IMR-90 (cell line): Measurements from ENCODE around the gene HNRNPL. TPM values are rescaled to one million over a fixed set of nuclear protein-coding genes. Genes with fewer than 3 reads are reported as not detected.

Experiments used
- ATAC-seq: fragments of 200-7000 bp; cut with Tn5 transposase; 2 replicates; pipeline ENCODE4 v1.9.1; 2020; ENCODE audit warnings: low read depth, mild to moderate bottlenecking, moderate library complexity
- BruUV-seq: library from RNA; stranded (reverse); fragments of 400-500 nt; replicated peaks from 2 replicates; lab custom pipeline; 2021; lab: Mats Ljungman, UMichigan
- CTCF ChIA-PET: fragments of 300-600 bp; formaldehyde crosslinking; extraction: SDS; loops from one replicate; lab custom pipeline; 2021; ENCODE audit warnings: antibody characterized with exemption; lab: Yijun Ruan, JAX
- POLR2A ChIA-PET: fragments of 300-600 bp; sonication (Branson Sonifier 250); formaldehyde crosslinking; loops from one replicate; lab custom pipeline; 2022; ENCODE audit warnings: antibody characterized with exemption; ENCODE audit not compliant: unreplicated experiment; lab: Charles Lee
- DNase-seq: peaks from one replicate; pipeline ENCODE4 v3.0.0; 2013
- H2AFZ ChIP-seq: replicated peaks from 2 replicates; pipeline ENCODE3; 2013; ENCODE audit warnings: low read length, mild to moderate bottlenecking; ENCODE audit not compliant: poor library complexity
- H2AK5ac ChIP-seq: 2 replicates; pipeline ENCODE4 v1.6.1; 2013; ENCODE audit warnings: low read depth, low read length, inconsistent platforms
- H2AK9ac ChIP-seq: replicated peaks from 2 replicates; pipeline ENCODE3; 2013; ENCODE audit warnings: mild to moderate bottlenecking, low read depth, low read length, moderate library complexity; ENCODE audit not compliant: poor library complexity
- H2BK120ac ChIP-seq: 2 replicates; pipeline ENCODE4 v1.6.1; 2013; ENCODE audit warnings: low read depth, low read length, inconsistent platforms
- H2BK15ac ChIP-seq: 3 replicates; pipeline ENCODE4 v1.6.1; 2013; ENCODE audit warnings: low read depth, low read length, inconsistent platforms
- H2BK20ac ChIP-seq: 2 replicates; pipeline ENCODE4 v1.6.1; 2013; ENCODE audit warnings: low read depth, mild to moderate bottlenecking, inconsistent platforms, low read length, moderate library complexity
- H2BK5ac ChIP-seq: 2 replicates; pipeline ENCODE4 v1.6.1; 2013; ENCODE audit warnings: mild to moderate bottlenecking, low read depth, low read length, inconsistent platforms; ENCODE audit not compliant: poor library complexity, severe bottlenecking
- H3K14ac ChIP-seq: replicated peaks from 2 replicates; pipeline ENCODE4 v1.6.1; 2013; ENCODE audit warnings: low read depth, low read length, inconsistent platforms
- H3K18ac ChIP-seq: 2 replicates; pipeline ENCODE4 v1.6.1; 2013; ENCODE audit warnings: low read depth, low read length, control low read depth
- H3K23ac ChIP-seq: 2 replicates; pipeline ENCODE4 v1.6.1; 2013; ENCODE audit warnings: low read depth, low read length, inconsistent platforms
- H3K27ac ChIP-seq: 2 replicates; pipeline ENCODE4 v1.5.1; 2013; ENCODE audit warnings: mild to moderate bottlenecking, control low read depth, low read length; ENCODE audit not compliant: insufficient read depth
- H3K27me3 ChIP-seq: 2 replicates; pipeline ENCODE4 v1.6.1; 2013; ENCODE audit warnings: low read length; ENCODE audit not compliant: control insufficient read depth, insufficient read depth
- H3K36me3 ChIP-seq: 2 replicates; pipeline ENCODE4 v1.6.1; 2013; ENCODE audit warnings: low read length, mixed read lengths; ENCODE audit not compliant: control insufficient read depth, insufficient read depth
- H3K4ac ChIP-seq: 2 replicates; pipeline ENCODE4 v1.6.1; 2013; ENCODE audit warnings: low read depth, low read length, inconsistent platforms
- H3K4me1 ChIP-seq: 2 replicates; pipeline ENCODE4 v1.6.1; 2013; ENCODE audit warnings: low read length, mixed read lengths; ENCODE audit not compliant: control insufficient read depth, insufficient read depth
- H3K4me2 ChIP-seq: 2 replicates; pipeline ENCODE4 v1.6.1; 2013; ENCODE audit warnings: low read depth, mild to moderate bottlenecking, control low read depth, low read length, moderate library complexity
- H3K4me3 ChIP-seq: 2 replicates; pipeline ENCODE4 v1.5.1; 2013; ENCODE audit warnings: low read depth, mild to moderate bottlenecking, control low read depth, low read length, moderate library complexity; ENCODE audit not compliant: insufficient read depth
- H3K56ac ChIP-seq: 2 replicates; pipeline ENCODE4 v1.6.1; 2013; ENCODE audit warnings: low read length, inconsistent platforms; ENCODE audit not compliant: insufficient read depth; ENCODE audit errors: extremely low read depth
- H3K79me1 ChIP-seq, 2 experiments: 2 replicates each; pipeline ENCODE4 v1.6.1; 2013; ENCODE audit warnings: low read length in 2 of 2, inconsistent platforms in 1 of 2, low read depth in 1 of 2
- H3K9ac ChIP-seq: 2 replicates; pipeline ENCODE4 v1.6.1; 2013; ENCODE audit warnings: low read depth, low read length, control low read depth
- H3K9me1 ChIP-seq: 2 replicates; pipeline ENCODE4 v1.6.1; 2013; ENCODE audit warnings: low read length, inconsistent platforms; ENCODE audit not compliant: insufficient read depth
- H3K9me3 ChIP-seq: 2 replicates; pipeline ENCODE4 v1.6.1; 2013; ENCODE audit warnings: low read length; ENCODE audit not compliant: control insufficient read depth, insufficient read depth
- H4K20me1 ChIP-seq: 2 replicates; pipeline ENCODE4 v1.6.1; 2013; ENCODE audit warnings: low read length, inconsistent platforms; ENCODE audit not compliant: insufficient read depth
- H4K5ac ChIP-seq: 2 replicates; pipeline ENCODE4 v1.6.1; 2013; ENCODE audit warnings: mild to moderate bottlenecking, low read depth, low read length, control low read depth
- H4K8ac ChIP-seq, 2 experiments: 2 replicates each; pipeline ENCODE4 v1.6.1; 2013; ENCODE audit warnings: low read depth in 2 of 2, low read length in 2 of 2, control low read depth in 1 of 2, inconsistent platforms in 1 of 2
- H4K91ac ChIP-seq: 2 replicates; pipeline ENCODE4 v1.6.1; 2013; ENCODE audit warnings: low read depth, low read length, inconsistent platforms; ENCODE audit not compliant: insufficient read depth
- BHLHE40 ChIP-seq: fragments of 150-350 bp; IDR thresholded peaks from 2 replicates; pipeline ENCODE4 v1.6.1; 2016; ENCODE audit warnings: mild to moderate bottlenecking, low read depth, low read length
- CHD1 ChIP-seq: IDR thresholded peaks from 2 replicates; pipeline ENCODE4 v1.6.1; 2012; ENCODE audit warnings: low read depth, low read length, improper control_type of control experiment
- CTCF ChIP-seq: conservative IDR thresholded peaks from 2 replicates; pipeline ENCODE4 v1.5.1; 2012; ENCODE audit warnings: mild to moderate bottlenecking, low read depth, low read length, improper control_type of control experiment
- FOS ChIP-seq: fragments of 150-350 bp; IDR thresholded peaks from 2 replicates; pipeline ENCODE4 v1.6.1; 2016; ENCODE audit warnings: low read depth, low read length
- MAFK ChIP-seq: IDR thresholded peaks from 2 replicates; pipeline ENCODE4 v1.6.1; 2012; ENCODE audit warnings: low read depth, low read length, improper control_type of control experiment
- MXI1 ChIP-seq: IDR thresholded peaks from 2 replicates; pipeline ENCODE4 v1.6.1; 2012; ENCODE audit warnings: low read depth, mild to moderate bottlenecking, low read length, moderate library complexity, borderline replicate concordance
- POLR2A ChIP-seq: IDR thresholded peaks from 2 replicates; pipeline ENCODE4 v1.6.1; 2012; ENCODE audit warnings: mild to moderate bottlenecking, low read depth, low read length
- RFX5 ChIP-seq: IDR thresholded peaks from 2 replicates; pipeline ENCODE4 v1.8.0; 2012; ENCODE audit warnings: low read depth, mild to moderate bottlenecking, low read length, moderate library complexity
- SMC3 ChIP-seq: fragments of 150-350 bp; IDR thresholded peaks from 2 replicates; pipeline ENCODE4 v1.6.1; 2016; ENCODE audit warnings: low read depth, mild to moderate bottlenecking, antibody characterized with exemption, low read length, moderate library complexity
- WGBS, 2 experiments: methylation state at CpG; one replicate each; pipeline versions ENCODE4 v1.1.5 to v1.1.7; 2013; ENCODE audit warnings: missing lambda C conversion rate in 2 of 2; ENCODE audit not compliant: insufficient read length in 1 of 2; ENCODE audit errors: extremely low coverage in 2 of 2; 5-methylcytosine and 5-hydroxymethylcytosine counted together
- dilution Hi-C: fragments of 300-500 bp; cut with HindIII; formaldehyde crosslinking; loops from one replicate; pipeline ENCODE4 v1.14.3; 2018; ENCODE audit warnings: low sequenced_read_pairs; ENCODE audit not compliant: unreplicated experiment
- in situ Hi-C: fragments of 300-500 bp; cut with MboI; formaldehyde crosslinking; loops from 3 replicates; pipeline ENCODE4 v1.14.3; 2019; ENCODE audit warnings: low sequenced_read_pairs, inconsistent platforms, mixed read lengths
- intact Hi-C: fragments of 100-400 bp; cut with micrococcal nuclease; formaldehyde crosslinking; loops from 2 replicates; pipeline ENCODE4 v1.10.0; 2022
- polyA plus RNA-seq, 3 experiments: library from polyadenylated mRNA; depleted of rRNA; stranded (reverse); fragments of >200 nt; gene quantifications; 2 replicates each; pipeline ENCODE4 v1.2.3, GENCODE V29; 2012; ENCODE audit warnings: low replicate concordance in 1 of 3
- total RNA-seq: library from RNA; depleted of rRNA; stranded (reverse); fragments of >200 nt; gene quantifications from 2 replicates; pipeline ENCODE4 v1.2.3, GENCODE V29; 2012
- TF ChIP-seq, protein P1 (sequence below): fragments of 150-350 bp; IDR thresholded peaks from 2 replicates; pipeline ENCODE4 v1.6.1; 2017; ENCODE audit warnings: mild to moderate bottlenecking, antibody characterized with exemption, low read length, low read depth

Gene HNRNPL
- total and polyA plus RNA-seq, 2 of the 4 experiments (the other 2 are of a cell fraction): 277 to 429 TPM

GRCh38 chr19:38877781-38878574, 28.2 kb upstream of the HNRNPL start, which contains the start of gene RINL:
Gene RINL (minus strand): TSS chr19:38878275. CDS start chr19:38876742, 1,533 bp downstream.
- no peak for DNase-seq
- dilution Hi-C loops (no loop called here), in situ Hi-C loops (no loop called here), intact Hi-C loops (no loop called here)
- Histone ChIP-seq H4K20me1 (no peaks in the 10 kb centered on the region), H4K91ac (no peak within 1 kb of the TSS), H3K56ac (no peak within 1 kb of the TSS), H3K79me1 (no peaks in the 10 kb centered on the region), H3K4me3 (no peak within 1 kb of the TSS), H3K27ac (no peak within 1 kb of the TSS), H3K9ac (no peak within 1 kb of the TSS), H3K4me1 (no peaks in the 10 kb centered on the region), H3K9me3 (no peaks in the 10 kb centered on the region), H3K36me3 (peaks cover 13% of the 10 kb centered on the region), H3K9me1 (no peaks in the 10 kb centered on the region), H2AK9ac (peak within 1 kb of the TSS; percentile 84), H3K4ac (no peak within 1 kb of the TSS), H4K8ac (no peak within 1 kb of the TSS), H3K4me2 (no peak within 1 kb of the TSS), H3K23ac (no peak within 1 kb of the TSS), H2BK120ac (no peak within 1 kb of the TSS), H2AK5ac (no peak within 1 kb of the TSS), H3K14ac (no peak within 1 kb of the TSS), H2AFZ (no peak within 1 kb of the TSS), H2BK15ac (no peak within 1 kb of the TSS), H4K5ac (no peak within 1 kb of the TSS), H2BK20ac (no peak within 1 kb of the TSS), H3K18ac (no peak within 1 kb of the TSS), H3K27me3 (no peaks in the 10 kb centered on the region), H2BK5ac (no peak within 1 kb of the TSS)
- TF ChIP-seq, protein P1, sequence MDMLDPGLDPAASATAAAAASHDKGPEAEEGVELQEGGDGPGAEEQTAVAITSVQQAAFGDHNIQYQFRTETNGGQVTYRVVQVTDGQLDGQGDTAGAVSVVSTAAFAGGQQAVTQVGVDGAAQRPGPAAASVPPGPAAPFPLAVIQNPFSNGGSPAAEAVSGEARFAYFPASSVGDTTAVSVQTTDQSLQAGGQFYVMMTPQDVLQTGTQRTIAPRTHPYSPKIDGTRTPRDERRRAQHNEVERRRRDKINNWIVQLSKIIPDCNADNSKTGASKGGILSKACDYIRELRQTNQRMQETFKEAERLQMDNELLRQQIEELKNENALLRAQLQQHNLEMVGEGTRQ: no peak
- TF ChIP-seq SMC3 (no peak), RFX5 (no peak), FOS (no peak), CTCF (no peak), CHD1 (no peak), MXI1 (no peak), POLR2A (no peak), MAFK (no peak), BHLHE40 (no peak)
- no peak for ATAC-seq
- ChIA-PET CTCF (no interaction called here), POLR2A (no interaction called here)
- WGBS, 2 experiments: 75% methylated on average over 2 of the region's 11 CpGs; no CpG with 5 or more reads in 1 of the 2 experiments
- BruUV-seq: no TSS peak
